ENCODE measurements around the gene ZNF485.

DNA sequence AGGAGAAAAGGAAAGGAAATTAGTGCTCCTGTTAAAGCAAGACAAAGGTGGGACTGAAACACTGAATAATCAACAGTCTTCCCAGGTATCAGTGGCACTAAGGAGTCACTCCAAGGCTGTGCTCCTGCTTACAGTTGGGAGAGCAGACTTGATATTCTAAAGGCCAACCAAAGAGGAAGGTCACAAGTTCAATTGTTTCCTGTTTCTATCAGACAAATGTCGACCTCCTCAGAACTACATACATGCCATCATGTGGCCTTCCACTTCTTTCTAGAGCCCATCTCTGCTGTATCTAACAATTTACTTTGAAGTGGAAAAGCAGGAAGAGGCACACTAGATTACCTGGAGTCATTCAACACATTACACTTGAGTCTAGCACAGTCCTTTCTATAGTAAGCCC, 35.3 kb upstream of the ZNF485 start:
- TF ChIP-seq, protein P1, sequence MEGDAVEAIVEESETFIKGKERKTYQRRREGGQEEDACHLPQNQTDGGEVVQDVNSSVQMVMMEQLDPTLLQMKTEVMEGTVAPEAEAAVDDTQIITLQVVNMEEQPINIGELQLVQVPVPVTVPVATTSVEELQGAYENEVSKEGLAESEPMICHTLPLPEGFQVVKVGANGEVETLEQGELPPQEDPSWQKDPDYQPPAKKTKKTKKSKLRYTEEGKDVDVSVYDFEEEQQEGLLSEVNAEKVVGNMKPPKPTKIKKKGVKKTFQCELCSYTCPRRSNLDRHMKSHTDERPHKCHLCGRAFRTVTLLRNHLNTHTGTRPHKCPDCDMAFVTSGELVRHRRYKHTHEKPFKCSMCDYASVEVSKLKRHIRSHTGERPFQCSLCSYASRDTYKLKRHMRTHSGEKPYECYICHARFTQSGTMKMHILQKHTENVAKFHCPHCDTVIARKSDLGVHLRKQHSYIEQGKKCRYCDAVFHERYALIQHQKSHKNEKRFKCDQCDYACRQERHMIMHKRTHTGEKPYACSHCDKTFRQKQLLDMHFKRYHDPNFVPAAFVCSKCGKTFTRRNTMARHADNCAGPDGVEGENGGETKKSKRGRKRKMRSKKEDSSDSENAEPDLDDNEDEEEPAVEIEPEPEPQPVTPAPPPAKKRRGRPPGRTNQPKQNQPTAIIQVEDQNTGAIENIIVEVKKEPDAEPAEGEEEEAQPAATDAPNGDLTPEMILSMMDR (IDR thresholded peaks at IDR 0.05): no peak
- no peak for TF ChIP-seq POLR2A (IDR thresholded peaks at IDR 0.05)
